Measurements from ENCODE around the gene IGF2BP2.

GRCh38 chr3:185637388-185637787 is 187.5 kb downstream of the IGF2BP2 start:
- TF ChIP-seq, protein P1, sequence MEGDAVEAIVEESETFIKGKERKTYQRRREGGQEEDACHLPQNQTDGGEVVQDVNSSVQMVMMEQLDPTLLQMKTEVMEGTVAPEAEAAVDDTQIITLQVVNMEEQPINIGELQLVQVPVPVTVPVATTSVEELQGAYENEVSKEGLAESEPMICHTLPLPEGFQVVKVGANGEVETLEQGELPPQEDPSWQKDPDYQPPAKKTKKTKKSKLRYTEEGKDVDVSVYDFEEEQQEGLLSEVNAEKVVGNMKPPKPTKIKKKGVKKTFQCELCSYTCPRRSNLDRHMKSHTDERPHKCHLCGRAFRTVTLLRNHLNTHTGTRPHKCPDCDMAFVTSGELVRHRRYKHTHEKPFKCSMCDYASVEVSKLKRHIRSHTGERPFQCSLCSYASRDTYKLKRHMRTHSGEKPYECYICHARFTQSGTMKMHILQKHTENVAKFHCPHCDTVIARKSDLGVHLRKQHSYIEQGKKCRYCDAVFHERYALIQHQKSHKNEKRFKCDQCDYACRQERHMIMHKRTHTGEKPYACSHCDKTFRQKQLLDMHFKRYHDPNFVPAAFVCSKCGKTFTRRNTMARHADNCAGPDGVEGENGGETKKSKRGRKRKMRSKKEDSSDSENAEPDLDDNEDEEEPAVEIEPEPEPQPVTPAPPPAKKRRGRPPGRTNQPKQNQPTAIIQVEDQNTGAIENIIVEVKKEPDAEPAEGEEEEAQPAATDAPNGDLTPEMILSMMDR (IDR thresholded peaks at IDR 0.05; ENCODE audit: low read depth, low read length), result no peak
- no peak for TF ChIP-seq EZH2phosphoT487 (IDR thresholded peaks at IDR 0.05; ENCODE audit: low read depth)

Measured in OCI-LY3 (cell line).